DOHH2 (cell line): ENCODE data around the gene CSGALNACT2.

Experiments used
- EZH2phosphoT487 ChIP-seq: fragments of 200-600 bp; sonication (generic); IDR thresholded peaks from 2 replicates; pipeline ENCODE4 v1.6.1; 2017; ENCODE audit warnings: borderline replicate concordance, mild to moderate bottlenecking, antibody characterized with exemption, low read length, moderate library complexity, mixed read lengths
- TF ChIP-seq, protein P1 (sequence below): fragments of 200-600 bp; sonication (generic); IDR thresholded peaks from one replicate; pipeline ENCODE4 v1.5.1; 2014; ENCODE audit warnings: antibody characterized with exemption, mild to moderate bottlenecking, low read depth, low read length; ENCODE audit not compliant: poor library complexity, severe bottlenecking

DNA sequence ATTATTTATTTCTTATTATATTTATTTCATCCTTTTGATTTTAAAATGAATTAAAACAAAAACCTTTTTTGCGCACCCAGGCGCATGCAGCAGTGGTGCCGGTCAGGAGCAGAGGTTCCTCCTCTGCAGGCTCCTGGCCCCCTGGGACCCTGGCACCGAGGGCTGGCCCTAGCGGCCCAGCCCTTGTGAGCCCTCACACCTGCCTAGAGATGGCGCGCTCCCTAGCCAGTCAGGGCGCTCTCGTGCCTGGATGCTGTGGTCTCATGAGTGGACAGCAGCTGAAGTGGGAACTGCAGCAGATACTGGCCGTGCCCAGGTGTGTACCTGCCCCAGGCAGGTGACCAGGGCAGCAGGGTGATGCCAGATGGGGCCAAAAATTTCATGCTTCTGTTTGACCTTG lies 47.6 kb upstream of the CSGALNACT2 start:
- TF ChIP-seq, protein P1, sequence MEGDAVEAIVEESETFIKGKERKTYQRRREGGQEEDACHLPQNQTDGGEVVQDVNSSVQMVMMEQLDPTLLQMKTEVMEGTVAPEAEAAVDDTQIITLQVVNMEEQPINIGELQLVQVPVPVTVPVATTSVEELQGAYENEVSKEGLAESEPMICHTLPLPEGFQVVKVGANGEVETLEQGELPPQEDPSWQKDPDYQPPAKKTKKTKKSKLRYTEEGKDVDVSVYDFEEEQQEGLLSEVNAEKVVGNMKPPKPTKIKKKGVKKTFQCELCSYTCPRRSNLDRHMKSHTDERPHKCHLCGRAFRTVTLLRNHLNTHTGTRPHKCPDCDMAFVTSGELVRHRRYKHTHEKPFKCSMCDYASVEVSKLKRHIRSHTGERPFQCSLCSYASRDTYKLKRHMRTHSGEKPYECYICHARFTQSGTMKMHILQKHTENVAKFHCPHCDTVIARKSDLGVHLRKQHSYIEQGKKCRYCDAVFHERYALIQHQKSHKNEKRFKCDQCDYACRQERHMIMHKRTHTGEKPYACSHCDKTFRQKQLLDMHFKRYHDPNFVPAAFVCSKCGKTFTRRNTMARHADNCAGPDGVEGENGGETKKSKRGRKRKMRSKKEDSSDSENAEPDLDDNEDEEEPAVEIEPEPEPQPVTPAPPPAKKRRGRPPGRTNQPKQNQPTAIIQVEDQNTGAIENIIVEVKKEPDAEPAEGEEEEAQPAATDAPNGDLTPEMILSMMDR: no peak
- TF ChIP-seq EZH2phosphoT487: no peak
